ENCODE measurements around the gene TMEM138. TPM values are rescaled to one million over a fixed set of nuclear protein-coding genes. Genes with fewer than 3 reads are reported as not detected.
A peak's percentile ranks its signal among the peaks of the same experiment; 100 is the strongest.

The TMEM138 gene
- total RNA-seq, 1 donor from 2014 or later: 23.3 TPM

- H3K27me3 Mint-ChIP-seq (ENCODE audit: unreplicated experiment): peaks cover 3% of the 10 kb centered on the region
- H3K4me1 Mint-ChIP-seq (ENCODE audit: low read depth, unreplicated experiment): peaks cover 14% of the 10 kb centered on the region
- no peak overlapping the region for H3K4me3 Mint-ChIP-seq (ENCODE audit: unreplicated experiment)
- no peaks in the 10 kb centered on the region for H3K36me3 Mint-ChIP-seq (ENCODE audit: unreplicated experiment)
- peaks cover 6% of the 10 kb centered on the region for H3K9me3 Mint-ChIP-seq (ENCODE audit: unreplicated experiment)
- no peak overlapping the region for H3K27ac Mint-ChIP-seq (ENCODE audit: unreplicated experiment)
- no peak for DNase-seq
- TF ChIP-seq, protein P1, sequence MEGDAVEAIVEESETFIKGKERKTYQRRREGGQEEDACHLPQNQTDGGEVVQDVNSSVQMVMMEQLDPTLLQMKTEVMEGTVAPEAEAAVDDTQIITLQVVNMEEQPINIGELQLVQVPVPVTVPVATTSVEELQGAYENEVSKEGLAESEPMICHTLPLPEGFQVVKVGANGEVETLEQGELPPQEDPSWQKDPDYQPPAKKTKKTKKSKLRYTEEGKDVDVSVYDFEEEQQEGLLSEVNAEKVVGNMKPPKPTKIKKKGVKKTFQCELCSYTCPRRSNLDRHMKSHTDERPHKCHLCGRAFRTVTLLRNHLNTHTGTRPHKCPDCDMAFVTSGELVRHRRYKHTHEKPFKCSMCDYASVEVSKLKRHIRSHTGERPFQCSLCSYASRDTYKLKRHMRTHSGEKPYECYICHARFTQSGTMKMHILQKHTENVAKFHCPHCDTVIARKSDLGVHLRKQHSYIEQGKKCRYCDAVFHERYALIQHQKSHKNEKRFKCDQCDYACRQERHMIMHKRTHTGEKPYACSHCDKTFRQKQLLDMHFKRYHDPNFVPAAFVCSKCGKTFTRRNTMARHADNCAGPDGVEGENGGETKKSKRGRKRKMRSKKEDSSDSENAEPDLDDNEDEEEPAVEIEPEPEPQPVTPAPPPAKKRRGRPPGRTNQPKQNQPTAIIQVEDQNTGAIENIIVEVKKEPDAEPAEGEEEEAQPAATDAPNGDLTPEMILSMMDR (IDR thresholded peaks at IDR 0.05; ENCODE audit: partially characterized antibody, unreplicated experiment): no peak
Observed at GRCh38 chr11:61347916-61348461, 14.2 kb upstream of the TMEM138 start.

GRCh38 chr11:61349189-61349751 lies 12.9 kb upstream of the TMEM138 start:
- Mint-ChIP-seq H3K4me1 (ENCODE audit: low read depth, unreplicated experiment) (peaks cover 14% of the 10 kb centered on the region), H3K27me3 (ENCODE audit: unreplicated experiment) (peaks cover 3% of the 10 kb centered on the region), H3K27ac (ENCODE audit: unreplicated experiment) (no peak overlapping the region), H3K9me3 (ENCODE audit: unreplicated experiment) (peaks cover 6% of the 10 kb centered on the region), H3K36me3 (ENCODE audit: unreplicated experiment) (no peaks in the 10 kb centered on the region), H3K4me3 (ENCODE audit: unreplicated experiment) (no peak overlapping the region)
- no peak for DNase-seq
- TF ChIP-seq, protein P1 (IDR thresholded peaks at IDR 0.05; ENCODE audit: partially characterized antibody, unreplicated experiment): no peak

GRCh38 chr11:61349916-61350315 lies 12.3 kb upstream of the TMEM138 start:
- Mint-ChIP-seq H3K4me3 (ENCODE audit: unreplicated experiment) (peak overlapping the region; percentile 55), H3K27me3 (ENCODE audit: unreplicated experiment) (peaks cover 1% of the 10 kb centered on the region), H3K36me3 (ENCODE audit: unreplicated experiment) (no peaks in the 10 kb centered on the region), H3K9me3 (ENCODE audit: unreplicated experiment) (peaks cover 3% of the 10 kb centered on the region), H3K4me1 (ENCODE audit: low read depth, unreplicated experiment) (peaks cover 8% of the 10 kb centered on the region), H3K27ac (ENCODE audit: unreplicated experiment) (no peak overlapping the region)
- no peak for DNase-seq
- TF ChIP-seq, protein P1 (IDR thresholded peaks at IDR 0.05; ENCODE audit: partially characterized antibody, unreplicated experiment): no peak

DNA sequence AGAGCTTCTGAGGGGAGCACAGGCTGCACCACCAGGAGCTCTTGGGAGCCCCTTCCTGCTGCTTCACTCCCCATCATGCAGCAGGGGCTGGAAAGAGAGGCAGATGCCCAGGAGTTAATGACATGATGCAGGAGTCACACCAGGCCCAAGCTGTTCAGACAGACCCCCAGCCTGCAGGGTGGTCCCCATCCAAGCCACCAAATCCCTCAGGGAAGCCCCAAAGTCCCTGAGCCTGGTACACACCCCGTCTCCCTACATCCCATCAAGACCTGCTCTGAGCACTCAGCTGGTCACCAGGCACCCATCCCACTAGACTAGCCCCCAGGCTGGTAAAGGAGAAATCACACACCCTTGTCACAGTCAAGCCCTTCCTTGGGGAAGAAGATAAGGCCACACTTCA lies 11.8 kb upstream of the TMEM138 start:
- Mint-ChIP-seq H3K9me3 (ENCODE audit: unreplicated experiment) (peaks cover 3% of the 10 kb centered on the region), H3K4me1 (ENCODE audit: low read depth, unreplicated experiment) (peaks cover 7% of the 10 kb centered on the region), H3K27me3 (ENCODE audit: unreplicated experiment) (peaks cover 1% of the 10 kb centered on the region), H3K4me3 (ENCODE audit: unreplicated experiment) (no peak overlapping the region), H3K27ac (ENCODE audit: unreplicated experiment) (no peak overlapping the region), H3K36me3 (ENCODE audit: unreplicated experiment) (no peaks in the 10 kb centered on the region)
- TF ChIP-seq, protein P1 (IDR thresholded peaks at IDR 0.05; ENCODE audit: partially characterized antibody, unreplicated experiment): no peak
- DNase-seq: no peak

GRCh38 chr11:61350803-61351202 lies 11.4 kb upstream of the TMEM138 start:
- Mint-ChIP-seq H3K27ac (ENCODE audit: unreplicated experiment) (no peak overlapping the region), H3K36me3 (ENCODE audit: unreplicated experiment) (no peaks in the 10 kb centered on the region), H3K27me3 (ENCODE audit: unreplicated experiment) (peaks cover 1% of the 10 kb centered on the region), H3K4me3 (ENCODE audit: unreplicated experiment) (no peak overlapping the region), H3K9me3 (ENCODE audit: unreplicated experiment) (peaks cover 3% of the 10 kb centered on the region), H3K4me1 (ENCODE audit: low read depth, unreplicated experiment) (peaks cover 4% of the 10 kb centered on the region)
- TF ChIP-seq, protein P1 (IDR thresholded peaks at IDR 0.05; ENCODE audit: partially characterized antibody, unreplicated experiment): no peak
- DNase-seq: no peak

Data from glutamatergic neuron (in vitro differentiated cells).